ENCODE measurements around the gene MRPS10.

Gene MRPS10

GRCh38 chr6:42217519-42218367 is at the start of gene MRPS10:
MRPS10 (minus strand) TSS chr6:42217861; CDS start chr6:42217849, 12 bp downstream.
- peak; percentile 84 for DNase-seq

DNA sequence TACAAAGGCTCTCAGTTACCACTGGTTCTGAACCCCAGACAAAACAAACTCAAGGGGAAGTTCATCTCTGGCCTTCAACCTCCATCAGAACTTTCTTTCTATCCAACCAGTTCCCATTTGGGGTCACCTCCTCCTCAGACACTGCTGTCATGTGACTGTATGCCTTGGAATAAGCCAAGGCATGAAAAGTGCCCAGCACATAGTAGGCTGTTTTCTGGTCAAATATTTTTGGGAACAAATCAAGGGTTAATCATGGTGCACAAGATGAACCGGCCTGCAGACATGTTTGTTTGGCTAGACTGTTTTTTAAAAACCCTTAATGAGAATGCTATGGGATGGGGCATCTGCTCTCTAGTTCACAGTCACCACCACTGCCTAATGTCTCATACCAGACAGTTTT is 48.9 kb upstream of the MRPS10 start:
- no peak for DNase-seq

DNA sequence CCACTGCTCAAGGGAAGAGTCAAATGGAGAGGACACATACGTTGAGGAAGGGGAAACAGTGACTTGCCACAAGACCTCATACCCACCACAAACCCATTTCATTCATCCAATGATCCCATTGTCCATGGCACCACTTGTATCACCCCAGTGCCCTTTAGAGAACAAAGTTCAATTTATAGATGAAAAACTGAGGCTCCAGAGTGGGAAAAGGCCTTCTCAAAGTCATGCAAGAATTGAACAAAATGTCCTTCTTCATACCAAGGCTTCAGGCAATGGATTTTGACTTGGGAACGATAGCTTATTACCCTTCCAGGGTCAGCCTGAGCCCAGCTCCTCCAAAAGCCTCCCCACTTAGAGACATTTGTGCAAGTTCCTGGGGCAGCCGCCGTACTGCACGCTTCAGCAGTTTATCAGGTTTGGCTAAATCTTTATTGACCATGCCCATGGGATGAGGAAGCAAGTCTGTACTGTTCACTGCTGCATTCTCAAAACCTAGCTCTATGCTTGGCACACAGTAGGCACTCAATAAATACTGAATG is 47.3 kb upstream of the MRPS10 start:
- no peak for DNase-seq

DNA sequence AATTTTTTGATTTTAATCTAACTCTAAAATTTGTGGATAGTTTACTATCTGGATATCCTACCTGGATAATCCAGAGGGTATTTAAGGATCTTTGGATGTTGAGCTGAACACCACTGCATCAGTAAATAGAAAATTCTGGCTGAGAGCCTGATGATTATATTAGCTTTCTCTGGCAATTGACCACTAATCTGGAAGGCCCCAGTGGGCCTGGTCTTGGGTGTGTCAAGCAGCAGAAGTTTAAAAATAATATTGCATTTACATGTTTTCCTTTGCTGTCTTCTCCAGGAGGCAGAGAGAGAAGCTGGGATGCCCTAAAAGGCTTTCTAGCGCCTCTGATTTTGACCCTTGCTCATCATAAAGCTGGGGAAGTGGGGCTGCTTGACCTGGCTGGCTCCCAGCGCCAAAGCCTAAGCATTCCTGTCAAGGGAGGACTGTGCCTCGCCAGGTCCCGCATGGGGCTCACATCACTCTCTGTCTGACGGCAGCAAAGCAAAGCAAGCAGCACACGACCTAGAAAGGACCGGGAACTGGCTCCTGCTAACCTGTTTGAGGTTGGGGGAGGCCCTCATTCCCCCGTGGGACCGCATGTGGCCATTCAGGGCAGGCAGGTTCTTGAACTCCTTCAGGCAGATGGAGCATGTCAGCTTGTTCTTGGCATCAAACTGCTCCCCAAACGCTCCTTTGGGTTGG is 46.6 kb upstream of the MRPS10 start:
- no peak for DNase-seq

DNA sequence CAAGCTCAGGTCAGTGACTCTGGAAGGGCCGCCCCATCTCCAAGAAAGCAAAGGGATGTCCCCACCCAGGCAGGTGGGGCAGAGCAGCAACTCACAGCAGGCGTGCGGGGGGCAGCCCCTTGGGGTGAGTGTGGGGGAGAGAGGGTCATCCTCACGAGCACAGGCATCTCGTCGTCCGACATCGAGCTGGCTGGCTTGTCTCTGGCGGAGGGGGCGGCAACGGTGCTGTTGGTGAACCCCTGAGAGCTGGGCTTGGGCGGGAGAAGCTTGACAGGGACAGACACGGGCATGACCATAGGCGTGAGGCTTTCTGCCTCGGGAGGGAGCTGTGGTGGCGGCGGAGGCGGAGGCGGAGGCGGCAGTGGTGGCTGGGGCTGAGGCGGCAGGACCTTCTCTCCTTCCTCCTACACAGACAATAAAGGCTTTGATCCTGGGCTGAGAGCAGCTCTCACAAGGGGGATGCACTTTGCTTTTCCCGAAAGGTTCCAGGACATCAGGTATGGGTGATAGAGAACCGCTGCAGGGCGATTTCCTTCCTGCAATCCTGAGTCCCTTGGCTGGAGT is 45.6 kb upstream of the MRPS10 start:
- no peak for DNase-seq

GRCh38 chr6:42260972-42261371 is 43.3 kb upstream of the MRPS10 start:
- DNase-seq: peak; percentile 51

- no peak for DNase-seq
Measured at GRCh38 chr6:42260396-42260888, 42.8 kb upstream of the MRPS10 start.

GRCh38 chr6:42259841-42260395 is 42.3 kb upstream of the MRPS10 start:
- DNase-seq: no peak

GRCh38 chr6:42259286-42259685 is 41.6 kb upstream of the MRPS10 start:
- DNase-seq: no peak

- DNase-seq: no peak
Measured at GRCh38 chr6:42257614-42258013, 40.0 kb upstream of the MRPS10 start.

GRCh38 chr6:42257063-42257462 is 39.4 kb upstream of the MRPS10 start:
- no peak for DNase-seq

DNA sequence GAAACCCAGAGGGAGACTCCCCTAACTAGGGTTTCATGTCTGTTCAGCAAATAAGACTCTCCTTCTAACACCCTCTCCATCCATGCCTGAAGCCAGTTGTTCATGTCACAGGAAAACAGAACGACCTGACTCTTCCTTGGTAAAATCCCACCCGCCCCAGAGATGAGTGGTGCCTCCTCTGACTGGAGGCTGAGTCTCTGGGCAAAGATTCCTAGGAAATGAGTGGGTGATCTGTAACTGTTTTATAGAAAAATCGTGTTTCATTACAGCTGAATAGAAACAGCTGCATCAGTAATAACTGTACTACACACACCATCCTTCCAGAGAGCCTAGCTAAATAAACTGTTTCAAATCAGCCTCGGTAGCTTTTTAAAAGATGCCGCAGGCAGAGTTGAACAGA is 37.4 kb upstream of the MRPS10 start:
- DNase-seq: no peak

DNA sequence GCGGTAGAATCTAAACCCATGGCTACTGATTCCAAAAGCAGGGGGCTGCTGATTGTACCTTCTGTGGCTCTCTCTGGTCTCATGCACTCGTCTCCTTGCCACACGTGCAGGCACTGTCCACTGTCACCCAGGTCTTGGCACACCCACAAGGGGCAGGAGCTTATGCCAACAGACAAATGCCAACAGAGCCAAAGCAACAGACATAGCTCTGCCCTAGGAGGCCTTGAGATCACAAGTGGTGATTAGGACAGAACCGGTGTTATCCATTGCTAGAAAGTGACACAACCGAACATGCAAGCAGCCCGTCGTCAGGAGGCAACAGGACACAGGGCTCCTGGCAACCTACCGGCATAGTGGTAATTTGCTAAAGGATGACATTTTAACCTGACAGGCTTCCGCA is 36.8 kb upstream of the MRPS10 start:
- no peak for DNase-seq

DNA sequence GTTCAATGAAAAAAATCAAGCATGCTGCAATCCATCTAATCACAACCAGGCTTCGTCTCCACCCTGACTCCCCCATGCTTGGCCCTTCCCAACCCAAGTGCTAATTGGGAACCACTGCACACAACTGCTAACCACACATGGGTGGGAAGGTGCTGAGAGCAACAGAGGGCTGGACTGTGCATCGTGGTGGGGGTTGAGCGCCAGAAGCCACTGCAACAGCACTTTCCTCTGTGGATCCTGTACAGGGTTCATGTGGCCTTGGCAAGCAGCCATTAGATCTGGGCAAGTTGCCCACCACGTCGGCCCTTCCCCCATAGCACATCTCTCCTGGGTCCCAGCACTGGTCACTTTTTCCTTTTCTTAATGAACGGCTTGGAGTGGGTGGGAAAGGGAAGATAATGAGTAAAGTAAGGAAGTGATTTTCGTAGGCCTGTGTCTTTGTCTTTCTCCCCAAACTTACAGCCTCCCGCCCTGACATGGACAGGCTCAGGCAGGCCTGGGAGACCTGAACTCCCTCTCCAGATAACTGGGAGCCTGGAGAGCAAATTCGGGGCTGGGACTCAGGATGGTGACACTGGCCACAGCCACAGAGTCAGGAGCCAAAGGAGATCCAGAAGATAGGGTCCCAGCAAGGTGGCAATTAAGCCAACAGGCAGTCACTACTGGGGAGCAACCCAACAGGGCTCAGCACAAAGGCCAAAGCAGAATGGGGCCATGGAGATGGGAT is 34.4 kb upstream of the MRPS10 start:
- DNase-seq: no peak

DNA sequence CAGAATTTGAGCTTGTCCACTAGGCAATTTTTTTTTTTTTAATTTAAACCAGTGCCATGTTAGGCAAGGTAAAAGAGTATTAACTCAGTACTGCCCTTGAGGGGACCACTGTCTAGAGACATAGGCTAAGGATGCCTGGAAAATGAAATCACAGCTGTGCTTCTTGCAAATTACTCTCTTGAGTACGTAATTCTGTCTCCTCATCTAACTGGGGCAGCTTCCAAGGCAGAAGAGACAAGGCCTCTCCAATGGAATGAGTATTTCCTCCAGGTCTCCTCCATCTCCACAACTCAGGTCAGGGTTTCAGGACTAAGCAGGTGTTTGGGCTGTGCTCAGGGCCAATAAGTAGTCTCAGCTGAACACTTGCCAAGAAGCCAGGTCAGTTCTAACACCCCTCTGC is 33.8 kb upstream of the MRPS10 start:
- no peak for DNase-seq

DNA sequence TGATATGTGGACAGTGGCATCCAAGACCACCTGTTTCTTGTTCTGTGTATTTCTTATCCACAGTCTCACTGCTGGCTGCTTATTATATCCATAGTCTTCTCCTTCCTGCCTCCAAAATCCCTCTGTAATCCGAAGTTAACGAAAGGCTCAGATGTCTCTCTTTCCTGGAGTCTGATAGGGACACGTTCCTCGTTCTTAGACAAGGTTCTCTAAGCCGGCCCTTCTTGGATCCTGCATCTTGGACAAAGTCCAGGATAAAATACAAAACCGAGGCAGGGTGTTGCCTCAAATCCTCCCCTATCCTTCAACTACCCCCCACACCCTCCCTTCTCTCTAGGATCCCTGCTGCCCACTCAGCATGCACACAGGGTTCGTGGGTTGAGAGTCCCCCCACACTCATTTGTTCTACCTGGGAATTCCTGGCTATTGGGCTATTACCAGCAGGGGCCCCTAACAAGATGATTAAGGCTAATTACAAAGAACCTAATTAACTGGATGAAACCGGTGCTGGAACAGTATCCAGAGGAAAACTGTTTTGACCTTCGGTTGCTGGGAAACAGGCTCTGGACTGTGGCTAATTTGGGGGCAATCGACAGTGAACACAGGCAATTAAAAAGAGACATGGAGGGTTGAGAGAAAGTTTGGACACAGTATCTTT is 32.7 kb upstream of the MRPS10 start:
- no peak for DNase-seq

DNA sequence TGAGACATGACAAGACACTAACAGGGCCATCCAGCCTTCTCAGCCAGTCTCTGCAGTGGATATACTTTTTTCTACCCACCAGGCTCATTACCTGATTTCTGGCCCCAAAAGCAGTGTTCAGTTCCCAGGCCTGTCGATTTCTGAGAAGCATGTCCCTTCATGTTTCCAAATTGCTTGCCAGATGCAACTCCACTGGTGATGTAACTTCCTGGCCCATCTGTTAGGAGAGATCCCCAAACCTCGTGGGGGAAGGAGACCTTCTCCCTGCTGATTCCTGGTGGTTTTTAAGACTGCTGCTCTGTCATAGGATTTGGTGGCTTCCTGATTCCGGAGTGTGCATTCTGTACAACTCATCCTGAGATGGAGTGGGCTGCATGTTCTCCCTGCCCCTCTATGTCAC is 31.6 kb upstream of the MRPS10 start:
- DNase-seq: no peak

DNA sequence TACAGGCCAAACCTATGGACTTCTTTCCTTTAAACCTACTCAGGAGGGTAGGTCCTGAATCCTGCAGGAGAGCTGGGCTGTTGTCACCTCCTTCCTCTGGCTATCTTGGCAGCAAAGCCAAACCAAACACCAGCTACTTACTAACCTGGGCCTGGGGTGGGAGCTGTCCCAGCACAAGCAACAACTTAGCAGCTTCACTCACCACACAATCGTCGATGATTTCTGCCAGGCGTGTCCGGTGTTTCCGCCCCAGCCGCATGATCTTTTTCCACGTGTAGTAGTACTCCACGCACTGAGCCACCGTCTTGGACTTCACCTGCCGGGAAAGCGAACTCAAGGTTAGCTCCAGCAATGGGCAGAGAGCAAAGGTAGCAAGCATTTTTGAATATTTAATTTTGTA is 25.4 kb upstream of the MRPS10 start:
- no peak for DNase-seq

- no peak for DNase-seq
Measured at GRCh38 chr6:42241915-42242314, 24.3 kb upstream of the MRPS10 start.

DNA sequence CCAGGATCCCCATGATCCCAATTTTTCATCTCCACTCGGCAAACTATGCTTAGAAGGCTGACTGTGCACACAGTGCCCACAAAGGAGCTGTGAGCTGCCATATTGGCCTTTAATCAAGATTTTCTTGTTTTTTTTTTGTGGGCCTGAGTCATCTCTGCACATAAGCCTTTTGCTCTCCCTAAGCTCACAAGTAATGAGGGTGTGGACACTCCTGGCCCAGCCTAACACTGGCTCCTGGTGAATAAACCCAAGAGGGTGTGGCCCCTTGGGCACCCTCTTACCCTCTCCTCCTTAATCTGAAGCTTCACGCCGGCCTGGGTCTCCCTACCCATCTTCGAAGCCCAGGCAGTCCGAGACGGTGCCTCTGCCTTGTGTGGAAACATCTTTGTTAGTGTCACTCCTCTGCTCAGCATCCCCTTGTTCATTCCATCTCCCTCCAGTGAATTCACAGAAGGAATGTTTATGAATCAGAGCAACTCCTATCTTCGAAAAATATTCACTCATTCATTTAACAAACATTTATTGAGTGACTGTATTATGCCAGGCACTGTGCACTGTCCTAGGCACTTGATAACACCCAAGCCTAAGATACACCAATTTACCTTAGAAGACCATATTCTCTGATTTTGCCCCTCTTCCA is 22.2 kb upstream of the MRPS10 start:
- DNase-seq: no peak

DNA sequence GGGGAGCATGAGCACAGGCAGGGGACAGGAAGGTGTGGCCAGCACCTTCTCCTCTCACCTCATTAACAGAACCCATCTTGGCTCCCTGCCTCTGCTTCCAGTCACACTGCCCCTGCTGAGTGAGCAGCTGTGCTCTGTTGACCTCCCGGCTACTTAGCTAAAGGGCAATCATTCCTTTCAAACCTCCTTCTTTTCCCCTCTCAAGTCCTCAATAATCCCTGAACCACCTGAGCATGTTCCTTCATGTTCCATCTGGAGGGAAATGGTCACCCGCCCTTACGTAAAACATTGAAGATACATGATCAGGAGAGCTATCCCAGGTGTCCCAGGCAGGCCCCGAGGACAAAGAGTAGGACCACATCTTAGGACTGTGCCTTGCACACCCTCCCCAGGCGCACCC is 21.7 kb upstream of the MRPS10 start:
- DNase-seq: no peak

DNA sequence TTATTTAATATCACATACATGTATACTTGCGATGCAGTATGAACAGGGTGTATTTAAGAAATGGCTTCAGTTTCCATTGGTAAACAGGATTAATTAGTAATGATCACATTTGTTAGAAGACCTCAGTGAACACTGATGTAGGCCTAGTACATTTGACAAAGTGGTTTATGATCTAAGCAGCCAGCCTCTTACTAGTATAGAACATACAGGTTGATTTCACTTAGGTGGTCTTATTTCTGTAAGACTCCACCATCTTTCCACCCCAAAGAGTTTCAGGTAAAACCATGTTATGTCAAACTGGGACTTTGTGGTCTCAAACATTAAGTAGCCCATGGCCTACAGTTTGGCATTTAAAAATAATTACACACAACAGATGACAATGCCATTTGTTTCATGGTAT is 20.2 kb upstream of the MRPS10 start:
- DNase-seq: no peak

All from stimulated activated CD4-positive, alpha-beta T cell treated with anti-CD3 and anti-CD28 coated beads, Interleukin-12 subunit alpha, Interleukin-12 subunit beta, amount 100 ng/mL, for 4 hours (primary cell).